ENCODE measurements around the gene FOXL3.

FOXL3 gene

GRCh38 chr7:265192-265997 is 24.6 kb upstream of the FOXL3 start:
- no peak for DNase-seq (ENCODE audit: low read depth in 1 of 2, low spot score in 1 of 2)
- in situ Hi-C loops (cut with HindIII; ENCODE audit: low pct_unique_long_range_greater_than_20kb, low sequenced_read_pairs): no loop called here
- TF ChIP-seq JUND (IDR thresholded peaks at IDR 0.05; ENCODE audit: low read depth): no peak

GRCh38 chr7:265998-266850 is 23.7 kb upstream of the FOXL3 start:
- in situ Hi-C loops (cut with HindIII; ENCODE audit: low pct_unique_long_range_greater_than_20kb, low sequenced_read_pairs): no loop called here
- no peak for TF ChIP-seq JUND (IDR thresholded peaks at IDR 0.05; ENCODE audit: low read depth)
- no peak for DNase-seq (ENCODE audit: low read depth in 1 of 2, low spot score in 1 of 2)

GRCh38 chr7:266851-267840 is 22.8 kb upstream of the FOXL3 start:
- peak; percentile 83 to 89 for DNase-seq (ENCODE audit: low read depth in 1 of 2, low spot score in 1 of 2)
- TF ChIP-seq JUND (IDR thresholded peaks at IDR 0.05; ENCODE audit: low read depth): no peak
- in situ Hi-C loops (cut with HindIII; ENCODE audit: low pct_unique_long_range_greater_than_20kb, low sequenced_read_pairs): no loop called here

GRCh38 chr7:268991-269390 is 21.0 kb upstream of the FOXL3 start:
- no peak for TF ChIP-seq JUND (IDR thresholded peaks at IDR 0.05; ENCODE audit: low read depth)
- no peak for DNase-seq (ENCODE audit: low read depth in 1 of 2, low spot score in 1 of 2)
- in situ Hi-C loops (cut with HindIII; ENCODE audit: low pct_unique_long_range_greater_than_20kb, low sequenced_read_pairs): no loop called here

- TF ChIP-seq JUND (IDR thresholded peaks at IDR 0.05; ENCODE audit: low read depth): no peak
- in situ Hi-C loops (cut with HindIII; ENCODE audit: low pct_unique_long_range_greater_than_20kb, low sequenced_read_pairs): no loop called here
- no peak for DNase-seq (ENCODE audit: low read depth in 1 of 2, low spot score in 1 of 2)
These were observed 20.2 kb upstream of the FOXL3 start for GRCh38 chr7:269721-270120.

- no peak for TF ChIP-seq JUND (IDR thresholded peaks at IDR 0.05; ENCODE audit: low read depth)
- in situ Hi-C loops (cut with HindIII; ENCODE audit: low pct_unique_long_range_greater_than_20kb, low sequenced_read_pairs): no loop called here
- DNase-seq (ENCODE audit: low read depth in 1 of 2, low spot score in 1 of 2): no peak
These were observed 19.5 kb upstream of the FOXL3 start for GRCh38 chr7:270351-270983.

GRCh38 chr7:271266-272107 is 18.5 kb upstream of the FOXL3 start:
- no peak for TF ChIP-seq JUND (IDR thresholded peaks at IDR 0.05; ENCODE audit: low read depth)
- in situ Hi-C loops (cut with HindIII; ENCODE audit: low pct_unique_long_range_greater_than_20kb, low sequenced_read_pairs): no loop called here
- DNase-seq (ENCODE audit: low read depth in 1 of 2, low spot score in 1 of 2): no peak

GRCh38 chr7:272108-272615 is 17.8 kb upstream of the FOXL3 start:
- in situ Hi-C loops (cut with HindIII; ENCODE audit: low pct_unique_long_range_greater_than_20kb, low sequenced_read_pairs): no loop called here
- no peak for TF ChIP-seq JUND (IDR thresholded peaks at IDR 0.05; ENCODE audit: low read depth)
- DNase-seq (ENCODE audit: low read depth in 1 of 2, low spot score in 1 of 2): no peak

GRCh38 chr7:272631-273030 is 17.3 kb upstream of the FOXL3 start:
- no peak for DNase-seq (ENCODE audit: low read depth in 1 of 2, low spot score in 1 of 2)
- in situ Hi-C loops (cut with HindIII; ENCODE audit: low pct_unique_long_range_greater_than_20kb, low sequenced_read_pairs): no loop called here
- no peak for TF ChIP-seq JUND (IDR thresholded peaks at IDR 0.05; ENCODE audit: low read depth)

- in situ Hi-C loops (cut with HindIII; ENCODE audit: low pct_unique_long_range_greater_than_20kb, low sequenced_read_pairs): no loop called here
- TF ChIP-seq JUND (IDR thresholded peaks at IDR 0.05; ENCODE audit: low read depth): no peak
- DNase-seq (ENCODE audit: low read depth in 1 of 2, low spot score in 1 of 2): no peak
These were observed 16.6 kb upstream of the FOXL3 start for GRCh38 chr7:273327-273726.

- DNase-seq (ENCODE audit: low read depth in 1 of 2, low spot score in 1 of 2): no peak
- no peak for TF ChIP-seq JUND (IDR thresholded peaks at IDR 0.05; ENCODE audit: low read depth)
- in situ Hi-C loops (cut with HindIII; ENCODE audit: low pct_unique_long_range_greater_than_20kb, low sequenced_read_pairs): no loop called here
These were observed 15.7 kb upstream of the FOXL3 start for GRCh38 chr7:274266-274665.
